ENCODE measurements around the gene CACNA1C.

Gene CACNA1C

DNA sequence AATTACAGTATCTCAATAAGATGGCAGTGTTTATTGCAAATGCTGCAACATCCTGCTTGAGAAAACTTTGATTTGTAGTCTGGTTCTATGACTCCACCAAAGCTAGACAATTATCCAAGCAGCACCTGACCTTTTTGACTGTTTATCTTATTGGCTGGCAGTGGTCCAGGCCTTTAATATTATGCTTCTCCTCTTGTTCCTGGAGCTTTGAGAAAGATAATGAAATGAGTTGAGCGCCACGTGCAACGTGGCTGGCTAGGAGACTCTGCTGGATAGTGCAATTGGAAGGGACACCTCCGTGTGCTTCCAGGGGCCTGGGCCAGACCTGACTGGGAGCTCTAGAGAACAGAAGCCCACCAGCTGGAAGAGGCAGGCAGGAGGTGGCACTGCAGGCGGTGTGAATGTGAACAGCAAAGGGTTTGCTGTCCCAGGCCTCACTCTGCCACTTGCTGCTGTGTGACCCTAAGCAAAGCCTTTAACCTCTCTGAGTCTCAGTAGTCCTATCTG, 349.3 kb downstream of the CACNA1C start:
- no peak for DNase-seq

DNA sequence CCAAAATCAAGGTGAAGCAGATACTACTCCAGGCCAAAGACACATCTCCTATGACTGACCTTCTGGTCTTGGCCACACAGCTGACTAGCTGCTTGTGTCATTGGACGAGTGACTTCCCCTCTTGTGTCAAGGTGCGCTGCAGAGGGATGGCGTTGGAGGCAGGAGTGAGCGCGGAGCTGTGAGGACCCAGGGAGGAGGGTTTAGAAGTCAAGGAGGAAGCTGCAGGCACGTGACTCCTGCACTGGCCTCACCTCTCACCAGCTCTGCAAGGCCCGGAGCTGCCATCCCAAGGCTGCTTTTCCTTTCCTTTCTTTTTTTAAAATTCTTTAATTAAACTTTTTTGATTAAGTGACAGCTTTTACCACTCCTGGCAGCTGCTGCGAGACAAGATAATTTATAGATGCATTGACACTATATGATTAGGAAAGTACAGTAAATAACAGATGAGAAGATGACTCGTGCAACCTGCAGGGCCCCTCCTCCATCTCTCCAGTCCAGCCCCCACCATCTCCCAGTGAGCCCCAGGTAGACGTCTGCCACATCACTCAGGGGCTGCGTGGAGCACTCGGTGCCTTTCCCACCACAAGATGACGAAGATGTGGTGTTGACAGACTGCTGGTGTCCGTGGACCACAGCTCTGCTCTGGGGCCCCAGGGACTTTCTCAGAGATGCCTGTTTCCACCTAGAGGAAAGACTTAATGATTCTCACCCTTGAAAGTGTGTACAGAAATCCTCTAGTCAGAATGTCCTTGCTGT, 350.6 kb downstream of the CACNA1C start:
- no peak for DNase-seq

DNA sequence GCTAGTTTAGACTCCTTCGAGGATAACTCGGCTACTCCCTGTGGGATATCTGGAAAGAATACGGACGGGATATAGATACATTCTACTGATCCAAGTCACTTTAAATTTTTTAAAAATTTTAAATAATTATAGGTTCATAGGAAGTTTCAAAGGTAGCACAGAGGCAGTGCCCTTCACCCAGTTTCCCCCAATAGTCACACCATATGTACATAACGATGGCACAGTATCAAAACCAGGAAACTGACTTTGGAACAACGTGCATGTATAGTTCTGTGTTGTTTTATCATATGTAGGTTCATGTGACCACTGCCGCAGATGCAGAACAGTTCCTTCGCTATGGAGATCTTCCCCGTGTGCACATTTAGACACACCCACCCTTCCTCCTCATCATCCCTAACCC, 352.3 kb downstream of the CACNA1C start:
- DNase-seq = no peak

DNA sequence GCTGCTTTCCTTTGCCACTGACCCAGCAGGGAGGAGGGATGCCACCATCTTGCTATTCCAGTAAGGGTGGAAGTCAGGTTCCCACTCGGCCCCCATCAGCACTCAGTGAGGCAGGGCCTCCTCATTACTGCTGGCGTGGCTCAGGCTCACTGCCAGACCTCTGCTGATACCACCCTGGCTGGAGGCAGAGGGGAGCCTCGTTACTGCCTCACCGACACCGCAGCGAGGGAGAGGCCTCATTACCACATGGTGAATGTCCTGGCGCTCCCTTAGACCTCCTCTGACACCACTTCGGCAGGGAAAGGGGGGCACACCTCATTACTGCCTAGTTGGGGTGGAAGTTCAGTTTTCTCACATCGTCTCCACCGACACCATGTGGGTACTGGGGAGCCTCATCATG, 354.1 kb downstream of the CACNA1C start:
- DNase-seq = no peak

DNA sequence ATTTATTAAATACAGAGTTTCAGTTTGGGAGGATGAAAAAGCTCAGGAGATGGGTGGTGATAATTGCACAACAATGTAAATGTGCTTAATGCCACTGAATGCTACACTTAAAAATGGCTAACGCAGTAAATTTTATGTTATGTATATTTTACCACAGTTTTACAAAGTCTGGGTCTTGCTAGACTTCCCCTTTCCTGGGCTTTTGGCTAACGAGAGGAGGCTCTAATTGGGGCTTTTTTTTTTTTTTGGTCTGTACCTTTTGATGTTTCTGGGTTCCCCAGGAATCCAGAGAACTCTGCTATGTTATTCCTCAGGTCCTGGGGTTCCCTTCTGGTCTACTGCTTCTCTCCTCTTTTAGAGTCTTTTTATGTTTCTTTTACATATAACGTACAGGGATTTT, 355.5 kb downstream of the CACNA1C start:
- DNase-seq = no peak

DNA sequence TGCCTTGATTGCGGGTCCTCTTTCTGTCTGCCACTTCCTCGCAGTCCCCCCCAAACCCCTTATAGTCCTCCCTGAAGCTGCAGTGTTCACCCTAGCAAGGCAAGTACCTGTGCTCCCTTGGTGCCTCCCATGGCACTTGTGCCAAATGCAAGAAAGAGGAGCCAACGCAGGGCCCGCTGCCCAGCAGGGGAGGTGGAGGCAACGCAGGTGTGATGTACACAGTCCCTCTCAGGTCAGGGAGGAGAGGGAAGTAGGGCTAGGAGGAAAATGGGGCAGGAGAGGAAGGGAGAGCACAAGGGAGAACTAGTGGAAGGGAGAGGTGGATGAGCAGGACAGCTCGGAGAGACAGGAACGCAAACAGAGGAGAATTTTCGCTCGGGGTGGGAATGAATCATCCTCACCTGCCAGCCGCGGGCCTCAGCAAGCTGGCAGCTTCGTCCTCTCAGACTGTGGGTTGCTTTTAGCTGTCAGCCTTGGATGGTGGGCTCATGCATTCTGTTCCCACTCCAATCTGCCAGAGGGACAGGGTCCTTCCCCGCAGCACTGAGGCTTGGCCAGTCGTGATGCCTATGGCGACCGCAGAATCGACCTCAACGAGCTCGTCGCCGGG, 357.0 kb downstream of the CACNA1C start:
- DNase-seq = no peak

DNA sequence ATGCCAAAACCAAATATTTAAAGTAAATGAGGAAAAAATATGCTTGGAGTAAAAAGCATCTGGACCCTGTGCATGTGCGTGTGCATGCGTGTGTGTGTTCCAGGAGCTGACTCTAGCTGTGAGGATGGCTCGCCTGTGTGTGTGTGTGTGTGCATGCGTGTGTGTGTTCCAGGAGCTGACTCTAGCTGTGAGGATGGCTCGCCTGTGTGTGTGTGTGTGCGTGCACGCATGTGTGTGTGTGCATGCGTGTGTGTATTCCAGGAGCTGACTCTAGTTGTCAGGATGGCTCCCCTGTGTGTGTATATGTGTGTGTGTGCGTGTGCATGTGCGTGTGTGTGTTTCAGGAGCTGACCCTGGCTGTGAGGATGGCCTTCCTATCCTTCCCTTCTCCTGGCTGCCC, 357.7 kb downstream of the CACNA1C start:
- DNase-seq = no peak

DNA sequence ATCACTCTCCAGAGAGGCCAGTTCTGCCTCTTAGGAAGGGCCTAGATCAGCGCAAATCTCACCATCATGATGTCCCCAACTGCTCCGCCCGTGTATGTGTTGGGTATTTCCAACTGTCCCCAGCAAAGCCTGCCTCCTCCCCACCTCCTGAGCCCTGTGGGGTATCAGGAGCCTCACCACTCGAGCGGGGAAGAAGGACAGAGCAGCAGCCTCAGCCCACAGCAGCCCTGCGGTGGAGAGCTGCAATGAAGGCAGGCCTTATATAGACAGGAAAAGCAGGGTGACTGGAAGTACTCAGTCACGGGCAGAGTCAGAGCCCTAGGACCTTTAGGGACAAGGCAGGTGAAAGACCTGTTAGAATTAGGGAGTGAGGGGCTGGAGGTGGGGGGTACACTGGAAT, 358.2 kb downstream of the CACNA1C start:
- no peak for DNase-seq

DNA sequence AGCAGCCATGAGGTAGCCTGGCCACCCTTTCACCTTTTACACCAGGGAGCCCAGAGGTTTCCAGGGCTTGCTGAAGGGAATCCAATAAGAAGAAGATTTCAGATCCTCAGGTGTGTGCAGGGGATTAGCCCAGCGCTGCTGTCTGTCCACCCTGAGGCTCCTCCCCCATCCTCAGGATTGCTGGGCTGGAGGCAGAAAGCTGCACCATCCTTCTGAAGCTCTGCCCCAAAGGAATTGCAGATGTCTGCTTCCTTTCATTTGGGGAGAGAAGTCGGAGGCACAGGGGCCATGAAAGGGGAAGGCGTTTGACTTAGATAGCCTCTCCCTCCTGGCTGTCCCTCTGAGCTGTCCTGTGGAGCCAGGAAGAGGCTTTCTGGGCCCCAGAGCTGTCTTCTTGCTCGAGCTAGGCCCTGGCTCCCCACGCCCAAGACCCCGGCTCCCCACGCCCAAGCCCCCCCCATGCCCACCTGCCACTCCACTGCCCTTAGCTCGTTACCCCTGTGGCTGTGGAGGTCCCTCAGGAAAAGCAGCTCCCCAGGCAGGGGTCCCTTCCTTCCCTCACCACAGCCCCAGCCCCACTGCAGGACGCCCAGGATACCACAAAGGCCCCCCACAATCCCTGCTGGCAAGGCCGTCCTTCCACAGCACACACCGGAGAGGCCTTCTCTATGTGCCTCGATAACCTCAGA, 359.0 kb downstream of the CACNA1C start:
- no peak for DNase-seq

DNA sequence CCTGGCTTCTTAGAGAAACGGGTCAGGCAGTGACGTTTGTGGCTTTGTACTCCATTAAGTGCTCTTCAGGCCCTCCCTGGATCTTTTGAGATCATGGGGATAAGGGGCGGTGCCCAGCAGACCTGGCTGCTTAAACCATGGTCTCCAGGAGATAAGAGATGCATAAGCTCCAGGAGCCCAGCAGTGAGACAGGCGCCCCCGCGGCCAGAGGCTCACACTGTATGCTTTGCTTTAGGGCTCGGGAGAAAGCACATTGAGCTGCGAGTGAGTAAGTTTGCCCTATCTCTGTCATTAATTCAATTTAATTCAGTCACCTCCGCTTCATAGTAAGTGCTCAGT, 359.5 kb downstream of the CACNA1C start:
- DNase-seq = no peak

DNA sequence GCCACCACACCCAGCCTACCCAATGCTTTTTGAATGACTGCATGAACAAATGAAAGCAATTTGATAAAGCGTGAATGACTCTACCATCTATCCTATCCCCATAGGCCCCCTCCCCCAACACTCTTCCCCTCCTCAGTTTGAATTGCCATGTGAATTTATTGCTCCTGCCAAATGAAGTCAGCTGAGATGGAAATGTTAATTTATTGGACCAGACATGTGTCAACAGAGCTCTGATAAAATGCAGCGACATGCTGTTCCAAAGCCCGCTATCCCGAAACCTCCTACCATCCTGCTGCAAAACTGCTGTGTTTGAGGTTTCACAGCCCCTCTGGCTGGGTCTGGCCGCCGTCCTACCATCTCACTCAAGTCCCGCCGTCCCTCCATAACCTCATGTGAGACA, 360.5 kb downstream of the CACNA1C start:
- no peak for DNase-seq

DNA sequence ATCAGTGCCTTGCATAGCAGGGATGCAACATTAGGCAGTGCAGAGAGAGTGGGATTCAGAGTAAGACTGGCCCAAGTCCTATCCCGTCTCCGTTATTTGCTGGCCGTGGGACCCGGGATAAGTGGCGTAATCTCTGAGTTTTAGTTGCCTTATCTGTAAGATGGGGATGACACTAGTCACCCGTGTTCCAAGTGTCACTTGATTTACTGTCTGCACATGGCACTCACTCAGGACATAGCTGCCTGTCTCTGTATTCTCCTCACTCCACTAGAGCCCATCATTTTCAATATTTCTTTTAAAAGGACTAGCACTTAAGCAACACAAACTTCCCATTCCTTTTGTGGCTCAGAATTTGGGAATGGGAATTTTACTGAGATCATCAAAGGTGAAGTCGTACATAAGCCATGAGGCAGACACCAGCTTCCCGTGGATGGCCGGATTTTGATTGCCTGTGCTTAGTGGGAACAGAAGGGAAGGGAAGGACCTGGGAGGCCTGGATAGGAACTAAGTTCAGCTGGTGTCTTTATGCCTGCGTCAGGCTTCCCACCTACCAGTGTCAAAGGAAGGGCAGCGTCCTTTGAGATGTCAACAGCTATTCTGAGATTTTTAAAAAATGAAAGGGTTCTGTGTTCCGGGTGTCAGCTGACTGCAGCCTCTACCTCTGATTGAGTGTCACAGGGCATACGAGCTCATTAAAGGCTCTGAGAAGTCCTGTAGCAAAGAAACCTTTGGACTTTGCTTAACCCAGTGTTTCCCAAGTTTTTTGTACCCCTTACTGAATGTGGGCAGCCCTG, 361.4 kb downstream of the CACNA1C start:
- no peak for DNase-seq

DNA sequence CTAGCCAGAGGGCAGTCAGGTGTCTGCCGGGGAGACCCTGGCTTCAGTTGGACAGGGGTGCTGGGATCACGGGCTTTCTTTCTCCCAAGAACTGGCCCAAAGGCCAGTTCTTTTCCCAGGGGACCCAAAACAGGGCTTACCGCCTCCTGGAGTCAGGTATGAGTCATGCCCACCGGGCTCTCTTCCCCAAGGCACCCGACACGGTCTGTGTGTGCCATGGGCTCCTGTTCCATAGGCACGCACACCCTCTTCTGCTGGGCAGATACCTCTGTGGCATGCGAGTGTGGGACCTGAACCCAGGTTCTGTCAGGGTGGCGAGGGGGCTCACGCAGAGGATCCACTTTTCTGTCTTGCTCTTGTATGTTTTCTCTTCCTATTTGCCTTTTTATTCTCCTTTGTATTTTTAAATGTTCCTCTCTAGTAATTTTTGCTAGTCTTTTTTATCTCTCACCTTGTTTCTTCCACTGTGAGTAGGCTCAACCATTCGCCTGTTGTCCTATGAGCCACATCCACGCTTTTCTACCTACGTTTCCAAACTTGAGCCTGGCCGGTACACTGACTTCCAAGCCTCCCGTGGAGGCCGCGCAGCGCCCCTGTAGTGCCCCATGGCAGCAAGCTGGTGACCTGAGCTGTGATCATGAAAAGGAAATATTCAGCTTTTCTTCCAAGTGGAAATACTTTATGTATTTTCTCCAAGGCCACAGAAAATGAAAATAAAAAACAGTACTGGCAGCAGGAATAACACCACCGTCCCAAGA, 362.2 kb downstream of the CACNA1C start:
- DNase-seq = no peak

DNA sequence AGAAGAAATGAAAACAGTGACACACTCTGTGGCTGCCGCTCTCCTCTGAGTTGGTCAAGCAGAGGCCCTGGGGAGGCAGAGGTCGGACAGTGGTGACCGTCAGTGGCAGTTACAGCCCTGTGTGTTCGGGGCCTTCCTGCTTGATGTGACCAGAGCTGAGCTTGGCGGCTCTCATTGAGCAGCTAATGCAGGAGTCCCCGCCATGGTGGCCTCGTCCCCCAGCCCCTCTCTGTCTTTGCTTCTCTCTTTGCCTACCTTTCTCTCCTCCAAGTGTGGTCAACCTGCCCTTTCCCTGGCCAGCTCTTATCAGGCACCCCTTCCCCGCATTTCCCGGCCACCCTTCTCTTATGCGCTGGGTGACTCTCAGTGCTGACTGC, 362.8 kb downstream of the CACNA1C start:
- no peak for DNase-seq

DNA sequence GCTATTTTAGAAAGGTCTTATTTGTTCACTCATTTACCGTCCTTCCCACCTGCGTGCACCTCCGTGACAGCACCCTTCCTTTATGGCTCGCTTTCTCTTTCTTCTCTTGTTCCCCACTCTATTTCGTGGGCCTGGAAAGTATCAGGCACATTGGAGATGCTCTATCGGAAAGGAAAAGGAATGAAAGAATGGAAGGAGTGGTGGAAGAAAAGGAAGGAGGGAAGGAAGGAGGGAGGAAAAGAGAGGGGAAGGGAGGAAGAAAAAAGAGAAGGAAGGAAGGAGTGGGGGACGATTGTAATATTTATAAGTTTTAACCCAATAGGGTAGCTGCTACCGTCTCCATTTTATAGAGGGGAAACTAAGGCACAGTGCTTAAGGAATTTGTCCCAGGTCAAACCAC, 363.4 kb downstream of the CACNA1C start:
- DNase-seq = no peak

DNA sequence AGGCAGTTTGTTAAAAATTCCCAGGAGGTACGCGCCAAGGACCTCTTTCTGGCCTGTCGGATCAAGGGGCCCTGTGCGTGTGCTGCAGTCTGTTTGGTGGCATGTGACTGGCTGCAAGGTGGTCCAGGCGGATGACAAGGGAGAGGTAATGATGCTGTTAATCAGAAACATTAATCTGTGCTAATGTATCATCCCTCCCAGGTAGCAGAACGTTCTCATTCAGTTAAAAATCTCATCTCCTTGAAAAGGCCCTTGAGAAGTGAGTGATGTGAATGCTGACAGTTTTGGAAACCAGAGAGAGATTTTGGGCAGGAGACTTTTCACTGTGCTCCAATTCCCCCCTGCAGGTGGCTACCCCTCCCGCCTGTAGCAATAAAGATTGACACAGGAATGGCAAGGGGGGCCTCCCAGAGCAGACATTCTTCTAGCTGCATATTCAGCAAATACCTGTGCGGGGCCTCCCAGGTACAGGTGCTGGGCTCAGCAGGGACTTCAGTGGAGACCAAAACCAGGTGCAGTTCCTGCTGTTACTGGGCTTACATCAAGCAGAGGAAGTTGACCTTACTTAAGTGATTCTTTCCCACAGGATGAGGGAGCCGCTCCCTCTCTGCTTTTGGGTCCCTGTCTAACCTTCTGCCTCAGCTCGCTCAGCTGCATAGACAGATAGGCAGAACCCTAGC, 364.8 kb downstream of the CACNA1C start:
- no peak for DNase-seq

DNA sequence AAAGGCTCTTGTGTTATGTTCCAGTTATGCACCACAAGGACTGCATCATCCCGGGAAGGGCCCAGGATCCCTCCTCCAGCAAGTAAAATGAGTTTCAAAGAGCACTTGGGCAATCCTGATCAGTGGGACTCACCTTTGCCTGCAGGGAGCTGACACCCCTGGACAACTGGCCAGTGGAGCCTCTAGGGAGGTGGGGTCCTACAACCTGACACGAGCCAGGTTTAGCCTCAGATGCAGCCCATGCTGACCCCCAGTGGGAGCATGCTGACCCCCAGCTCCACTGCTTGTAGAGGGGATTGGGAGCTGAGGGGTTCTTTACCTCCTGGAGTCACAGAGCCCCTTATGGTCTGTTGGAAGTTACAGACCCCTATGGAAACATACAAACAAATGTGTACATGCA, 365.8 kb downstream of the CACNA1C start:
- no peak for DNase-seq

DNA sequence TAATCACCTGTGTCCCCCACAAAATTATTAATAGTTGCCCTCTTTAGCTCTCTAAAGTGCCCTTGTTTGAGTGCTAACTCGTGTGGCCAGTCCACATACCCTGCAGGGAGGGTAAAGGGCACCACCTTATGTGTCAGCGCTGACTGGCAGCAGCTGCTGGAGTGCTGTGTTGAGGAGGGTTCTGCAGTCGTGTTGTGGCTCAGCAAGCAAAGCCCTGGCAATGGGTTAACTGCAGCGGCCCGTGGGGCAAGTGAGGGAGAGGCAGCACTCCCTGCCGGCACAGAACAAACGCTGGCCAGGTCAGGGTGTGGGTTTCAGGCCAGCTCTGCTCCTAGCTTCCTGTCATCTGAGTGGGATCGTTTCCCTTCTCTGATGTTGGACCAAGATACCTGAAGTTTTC, 369.8 kb downstream of the CACNA1C start:
- DNase-seq = no peak

DNA sequence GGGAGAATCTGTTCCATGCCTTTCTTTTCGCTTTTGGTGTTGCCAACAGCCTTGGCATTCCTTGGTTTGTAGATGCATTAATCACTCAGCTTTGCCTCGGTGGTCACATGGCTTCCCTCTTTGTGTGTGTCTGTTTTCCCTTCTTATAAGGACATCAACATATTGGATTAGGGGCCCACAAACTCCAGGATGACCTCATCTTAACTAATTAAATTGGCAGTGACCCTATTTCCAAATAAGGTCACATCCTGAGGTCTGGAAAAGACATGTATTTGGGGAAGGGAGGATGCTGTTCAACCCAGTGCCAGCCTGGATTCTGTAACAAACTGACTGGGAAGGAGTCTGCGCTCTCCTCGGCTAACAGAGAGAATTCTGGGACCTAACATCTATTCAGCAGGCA, 376.2 kb downstream of the CACNA1C start:
- DNase-seq = no peak

DNA sequence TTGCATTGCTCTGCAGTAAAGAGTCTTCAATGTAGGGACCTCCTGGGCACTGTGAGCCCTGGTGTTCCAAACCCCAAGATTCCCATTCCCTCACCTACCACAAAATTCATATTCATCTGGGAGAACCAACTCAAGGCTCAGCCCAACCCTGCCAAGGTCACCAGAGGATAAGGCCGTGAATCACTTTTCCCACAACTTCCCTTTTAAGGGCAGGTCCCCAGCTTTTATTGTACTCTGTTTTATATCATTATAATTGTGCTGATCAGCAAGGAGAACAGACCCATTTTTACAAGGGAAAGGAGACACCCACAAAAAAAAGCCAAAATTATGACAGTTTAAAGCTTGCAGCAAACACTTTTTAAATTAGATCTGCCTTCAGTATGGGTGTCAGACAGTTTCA, 379.0 kb downstream of the CACNA1C start:
- DNase-seq = no peak

DNA sequence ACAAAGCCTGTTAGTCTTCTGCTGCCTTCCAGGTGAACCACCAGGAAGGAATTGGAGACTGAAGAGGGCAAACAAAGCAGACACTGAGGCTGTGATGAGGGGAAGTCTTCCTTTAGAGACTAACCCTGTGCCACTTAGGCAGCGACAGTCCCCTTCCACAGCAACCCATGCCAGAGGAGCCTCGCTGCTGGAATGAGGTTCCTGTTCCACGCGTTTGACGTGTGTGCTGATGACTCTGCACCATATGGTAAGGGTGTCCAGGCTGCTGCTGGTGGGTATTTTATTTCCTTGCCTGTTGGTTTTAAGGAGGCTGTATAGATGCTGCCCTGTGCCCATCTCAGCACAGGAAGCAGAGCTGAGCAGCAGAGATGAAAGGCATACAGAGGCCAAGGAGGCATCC, 380.1 kb downstream of the CACNA1C start:
- DNase-seq = no peak

DNA sequence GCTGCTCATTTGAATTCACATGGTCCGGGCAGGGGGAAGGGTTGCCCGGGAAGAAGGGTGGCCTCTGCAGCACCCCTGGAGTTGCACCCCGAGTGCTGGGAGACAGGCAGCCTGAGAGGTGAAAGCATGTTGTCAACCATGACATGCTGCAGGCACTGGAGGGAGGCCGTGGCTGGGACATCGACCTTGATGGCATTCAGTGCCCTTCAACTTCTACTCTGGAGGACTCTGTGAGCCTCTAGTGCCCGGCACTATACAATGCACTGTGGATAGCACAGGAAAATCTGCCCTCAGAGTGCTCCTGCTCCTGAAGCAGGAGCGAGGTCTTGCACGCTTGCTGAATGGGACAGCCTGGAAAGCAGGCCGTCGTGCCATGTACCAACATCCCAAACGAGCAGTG, 382.7 kb downstream of the CACNA1C start:
- no peak for DNase-seq

All from activated naive CD4-positive, alpha-beta T cell treated with Interleukin-2 at 50 U/mL for 16 hours (primary cell).